SK-N-SH (cell line): ENCODE results near the gene ZDHHC14. TPM values are rescaled to one million over a fixed set of nuclear protein-coding genes. Genes with fewer than 3 reads are reported as not detected.

Experiments used
- CTCF ChIA-PET: fragments of 300-600, 350-600 bp; formaldehyde crosslinking; extraction: SDS; loops from one replicate; lab custom pipeline; 2021; lab: Yijun Ruan, JAX
- POLR2A ChIA-PET: fragments of 350-600 bp; sonication (Branson Sonifier 250); formaldehyde crosslinking; extraction: SDS; loops from one replicate; lab custom pipeline; 2020; ENCODE audit warnings: antibody characterized with exemption, inconsistent platforms; lab: Yijun Ruan, JAX
- DNase-seq: peaks from one replicate; pipeline ENCODE4 v3.0.0; 2012
- H2AFZ ChIP-seq: fragments of 200-600 bp; sonication (generic); 2 replicates; pipeline ENCODE4 v1.8.1; 2016; ENCODE audit warnings: antibody characterized with exemption, mild to moderate bottlenecking, low read depth
- H3F3A ChIP-seq: fragments of 200-600 bp; sonication (generic); replicated peaks from 2 replicates; pipeline ENCODE3; 2016; ENCODE audit warnings: antibody characterized with exemption, mild to moderate bottlenecking; ENCODE audit not compliant: insufficient read depth
- H3K27ac ChIP-seq, 2 experiments: fragments of 200-500 bp in 1 of 2; fragments of 200-600 bp in 1 of 2; sonication (Bioruptor generic) in 1 of 2; sonication (generic), shearing (Covaris generic) in 1 of 2; 2 replicates each; pipeline versions ENCODE4 v1.5.1 to v1.6.1; 2014 to 2016; ENCODE audit warnings: low read depth in 2 of 2, inconsistent platforms in 1 of 2, low read length in 1 of 2, mild to moderate bottlenecking in 1 of 2, mixed read lengths in 1 of 2
- H3K27me3 ChIP-seq: fragments of 200-600 bp; sonication (generic), shearing (Covaris generic); 2 replicates; pipeline ENCODE4 v1.6.1; 2016; ENCODE audit warnings: mixed run types; ENCODE audit not compliant: insufficient read depth
- H3K36me3 ChIP-seq, 2 experiments: fragments of 200-500 bp in 1 of 2; fragments of 200-600 bp in 1 of 2; sonication (Bioruptor generic) in 1 of 2; sonication (generic) in 1 of 2; replicated peaks in 1 of 2; 2 replicates each; pipeline versions ENCODE3 to v1.5.1; 2014 to 2016; ENCODE audit warnings: low read length in 1 of 2, mild to moderate bottlenecking in 1 of 2; ENCODE audit not compliant: insufficient read depth in 2 of 2, control insufficient read depth in 1 of 2
- H3K4me1 ChIP-seq, 2 experiments: fragments of 200-500 bp in 1 of 2; fragments of 200-600 bp in 1 of 2; sonication (Bioruptor generic) in 1 of 2; sonication (generic), shearing (Covaris generic) in 1 of 2; 2 replicates each; pipeline versions ENCODE4 v1.5.1 to v1.6.1; 2014 to 2016; ENCODE audit warnings: low read depth in 1 of 2, low read length in 1 of 2, mixed run types in 1 of 2; ENCODE audit not compliant: insufficient read depth in 2 of 2, control insufficient read depth in 1 of 2
- H3K4me2 ChIP-seq: fragments of 200-600 bp; sonication (generic), shearing (Covaris generic); 2 replicates; pipeline ENCODE4 v1.6.1; 2017; ENCODE audit warnings: mixed run types
- H3K4me3 ChIP-seq, 2 experiments: fragments of 200-500 bp in 1 of 2; fragments of 200-600 bp in 1 of 2; sonication (Bioruptor generic) in 1 of 2; sonication (generic), shearing (Covaris generic) in 1 of 2; 2 replicates each; pipeline versions ENCODE4 v1.5.1 to v1.8.1; 2014 to 2016; ENCODE audit warnings: low read depth in 2 of 2, inconsistent platforms in 1 of 2, low read length in 1 of 2, mild to moderate bottlenecking in 1 of 2, mixed read lengths in 1 of 2, moderate library complexity in 1 of 2
- H3K79me2 ChIP-seq: fragments of 200-600 bp; sonication (generic); 2 replicates; pipeline ENCODE4 v1.8.1; 2017; ENCODE audit warnings: mild to moderate bottlenecking; ENCODE audit not compliant: insufficient read depth
- H3K9ac ChIP-seq: fragments of 200-600 bp; sonication (generic); 2 replicates; pipeline ENCODE4 v1.6.1; 2017; ENCODE audit warnings: mixed run types
- H3K9me2 ChIP-seq: fragments of 200-600 bp; sonication (generic); 2 replicates; pipeline ENCODE4 v1.6.1; 2017; ENCODE audit warnings: mixed run types
- H3K9me3 ChIP-seq: fragments of 200-600 bp; sonication (generic); 2 replicates; pipeline ENCODE4 v1.6.1; 2017; ENCODE audit warnings: mixed run types, mild to moderate bottlenecking, moderate library complexity
- H4K20me1 ChIP-seq: fragments of 200-600 bp; sonication (generic); 2 replicates; pipeline ENCODE4 v1.6.1; 2017; ENCODE audit warnings: mild to moderate bottlenecking, mixed run types; ENCODE audit not compliant: insufficient read depth
- CTCF ChIP-seq: fragments of 200-600 bp; sonication (generic); IDR thresholded peaks from 2 replicates; pipeline ENCODE4 v1.6.1; 2017; ENCODE audit warnings: antibody characterized with exemption, mild to moderate bottlenecking, moderate library complexity
- ELF1 ChIP-seq: IDR thresholded peaks from 2 replicates; pipeline ENCODE4 v1.4.0; 2012
- EP300 ChIP-seq, 2 experiments: IDR thresholded peaks; 2 replicates each; pipeline versions ENCODE4 v1.4.0 to v1.6.1; 2012; ENCODE audit warnings: borderline replicate concordance in 1 of 2, low read depth in 1 of 2, low read length in 1 of 2
- EZH2phosphoT487 ChIP-seq: fragments of 200-600 bp; sonication (generic); IDR thresholded peaks from 2 replicates; pipeline ENCODE4 v1.6.1; 2017; ENCODE audit warnings: low read depth, mixed run types, mild to moderate bottlenecking, antibody characterized with exemption, moderate library complexity, borderline replicate concordance
- FOSL2 ChIP-seq: IDR thresholded peaks from 2 replicates; pipeline ENCODE4 v1.4.0; 2012; ENCODE audit warnings: low read depth, mild to moderate bottlenecking, moderate library complexity, borderline replicate concordance
- GATA2 ChIP-seq: sonication (generic); formaldehyde crosslinking; IDR thresholded peaks from 2 replicates; pipeline ENCODE4 v1.5.0; 2020; ENCODE audit warnings: mild to moderate bottlenecking, missing genetic modification reagents
- MEF2A ChIP-seq: IDR thresholded peaks from 2 replicates; pipeline ENCODE4 v1.4.0; 2012; ENCODE audit warnings: low read depth, borderline replicate concordance
- MXI1 ChIP-seq: IDR thresholded peaks from 2 replicates; pipeline ENCODE4 v1.6.1; 2012; ENCODE audit warnings: mild to moderate bottlenecking, low read depth, low read length, improper control_type of control experiment
- NRF1 ChIP-seq: IDR thresholded peaks from 2 replicates; pipeline ENCODE4 v1.6.1; 2012; ENCODE audit warnings: low read depth, mild to moderate bottlenecking, low read length
- POLR2AphosphoS5 ChIP-seq: IDR thresholded peaks from 2 replicates; pipeline ENCODE4 v1.6.1; 2012; ENCODE audit warnings: low read depth, low read length
- RFX5 ChIP-seq: IDR thresholded peaks from 2 replicates; pipeline ENCODE4 v1.6.1; 2012; ENCODE audit warnings: mild to moderate bottlenecking, improper control_type of control experiment, low read length
- RXRA ChIP-seq: IDR thresholded peaks from 2 replicates; pipeline ENCODE4 v1.4.0; 2012; ENCODE audit warnings: low read depth, mild to moderate bottlenecking, borderline replicate concordance
- SMC3 ChIP-seq: IDR thresholded peaks from 2 replicates; pipeline ENCODE4 v1.6.1; 2012; ENCODE audit warnings: low read depth, low read length, improper control_type of control experiment
- TAF1 ChIP-seq: IDR thresholded peaks from 2 replicates; pipeline ENCODE4 v1.6.1; 2012; ENCODE audit warnings: low read depth, mild to moderate bottlenecking, low read length, moderate library complexity, borderline replicate concordance
- TCF12 ChIP-seq: IDR thresholded peaks from 2 replicates; pipeline ENCODE4 v1.4.0; 2012
- USF1 ChIP-seq: IDR thresholded peaks from 2 replicates; pipeline ENCODE4 v1.4.0; 2012; ENCODE audit warnings: low read depth, borderline replicate concordance
- YY1 ChIP-seq: IDR thresholded peaks from 2 replicates; pipeline ENCODE4 v1.4.0; 2012; ENCODE audit warnings: low read depth, mild to moderate bottlenecking
- WGBS: methylation state at CpG from one replicate; pipeline ENCODE4 v1.1.6; 2017; ENCODE audit warnings: low lambda C conversion rate; 5-methylcytosine and 5-hydroxymethylcytosine counted together
- polyA plus RNA-seq, 3 experiments: library from polyadenylated mRNA; depleted of rRNA; stranded (reverse); fragments of >200 nt; gene quantifications; 2 replicates each; pipeline ENCODE4 v1.2.3, GENCODE V29; 2012
- TF ChIP-seq, protein P1 (sequence below): IDR thresholded peaks from 2 replicates; pipeline ENCODE4; 2012
- TF ChIP-seq, protein P2 (sequence below): fragments of 150-350 bp; IDR thresholded peaks from 2 replicates; pipeline ENCODE4 v1.6.1; 2016; ENCODE audit warnings: mild to moderate bottlenecking, low read depth, low read length
- TF ChIP-seq, protein P3 (sequence below): fragments of 150-350 bp; IDR thresholded peaks from 2 replicates; pipeline ENCODE4 v1.6.1; 2017; ENCODE audit warnings: antibody characterized with exemption, low read length, low read depth, borderline replicate concordance

Gene ZDHHC14
- polyA plus RNA-seq, 1 of the 3 experiments (the other 2 are of a cell fraction), result 5.4 TPM

GRCh38 chr6:157512382-157512682, 131.3 kb downstream of the ZDHHC14 start:
- no peaks in the 10 kb centered on the region for H3K79me2 ChIP-seq
- no peak overlapping the region for H3K4me3 ChIP-seq
- no peak overlapping the region for H3K9ac ChIP-seq
- H3K9me3 ChIP-seq, result no peaks in the 10 kb centered on the region
- DNase-seq, result no peak
- peaks cover 4% of the 10 kb centered on the region for H3F3A ChIP-seq
- TF ChIP-seq POLR2AphosphoS5 (no peak), NRF1 (no peak), ELF1 (no peak), MXI1 (no peak), CTCF (no peak), EP300 (IDR thresholded peaks at IDR 0.05; ENCODE audit: borderline replicate concordance in 1 of 2, low read depth in 1 of 2, low read length in 1 of 2) (no peak), TAF1 (no peak), EZH2phosphoT487 (no peak), GATA2 (CRISPR knock-in tag) (no peak), RXRA (no peak), MEF2A (no peak), TCF12 (no peak), USF1 (no peak), YY1 (no peak), SMC3 (no peak), RFX5 (no peak), FOSL2 (no peak)
- TF ChIP-seq, protein P1, sequence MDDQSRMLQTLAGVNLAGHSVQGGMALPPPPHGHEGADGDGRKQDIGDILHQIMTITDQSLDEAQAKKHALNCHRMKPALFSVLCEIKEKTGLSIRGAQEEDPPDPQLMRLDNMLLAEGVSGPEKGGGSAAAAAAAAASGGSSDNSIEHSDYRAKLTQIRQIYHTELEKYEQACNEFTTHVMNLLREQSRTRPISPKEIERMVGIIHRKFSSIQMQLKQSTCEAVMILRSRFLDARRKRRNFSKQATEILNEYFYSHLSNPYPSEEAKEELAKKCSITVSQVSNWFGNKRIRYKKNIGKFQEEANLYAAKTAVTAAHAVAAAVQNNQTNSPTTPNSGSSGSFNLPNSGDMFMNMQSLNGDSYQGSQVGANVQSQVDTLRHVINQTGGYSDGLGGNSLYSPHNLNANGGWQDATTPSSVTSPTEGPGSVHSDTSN, result no peak
- TF ChIP-seq, protein P2, sequence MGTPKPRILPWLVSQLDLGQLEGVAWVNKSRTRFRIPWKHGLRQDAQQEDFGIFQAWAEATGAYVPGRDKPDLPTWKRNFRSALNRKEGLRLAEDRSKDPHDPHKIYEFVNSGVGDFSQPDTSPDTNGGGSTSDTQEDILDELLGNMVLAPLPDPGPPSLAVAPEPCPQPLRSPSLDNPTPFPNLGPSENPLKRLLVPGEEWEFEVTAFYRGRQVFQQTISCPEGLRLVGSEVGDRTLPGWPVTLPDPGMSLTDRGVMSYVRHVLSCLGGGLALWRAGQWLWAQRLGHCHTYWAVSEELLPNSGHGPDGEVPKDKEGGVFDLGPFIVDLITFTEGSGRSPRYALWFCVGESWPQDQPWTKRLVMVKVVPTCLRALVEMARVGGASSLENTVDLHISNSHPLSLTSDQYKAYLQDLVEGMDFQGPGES, result no peak
- TF ChIP-seq, protein P3, sequence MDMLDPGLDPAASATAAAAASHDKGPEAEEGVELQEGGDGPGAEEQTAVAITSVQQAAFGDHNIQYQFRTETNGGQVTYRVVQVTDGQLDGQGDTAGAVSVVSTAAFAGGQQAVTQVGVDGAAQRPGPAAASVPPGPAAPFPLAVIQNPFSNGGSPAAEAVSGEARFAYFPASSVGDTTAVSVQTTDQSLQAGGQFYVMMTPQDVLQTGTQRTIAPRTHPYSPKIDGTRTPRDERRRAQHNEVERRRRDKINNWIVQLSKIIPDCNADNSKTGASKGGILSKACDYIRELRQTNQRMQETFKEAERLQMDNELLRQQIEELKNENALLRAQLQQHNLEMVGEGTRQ, result no peak
- no peaks in the 10 kb centered on the region for H3K27me3 ChIP-seq
- 96% methylated on average over 5 of the region's 5 CpGs for WGBS
- no peaks in the 10 kb centered on the region for H3K36me3 ChIP-seq
- ChIA-PET CTCF (no interaction called here), POLR2A (no interaction called here)
- H3K9me2 ChIP-seq, result no peaks in the 10 kb centered on the region
- no peaks in the 10 kb centered on the region; a peak in 1 of 4 replicates for H3K4me1 ChIP-seq
- no peak overlapping the region for H3K4me2 ChIP-seq
- H2AFZ ChIP-seq, result no peak overlapping the region
- no peaks in the 10 kb centered on the region for H4K20me1 ChIP-seq
- H3K27ac ChIP-seq, result no peak overlapping the region
